GM19035 (cell line): ENCODE measurements around the gene PTPRD.

ENCODE experiments used
- ATAC-seq: cut with Tn5 transposase; IDR thresholded peaks from one replicate; pipeline ENCODE4 v1.9.1; 2021; ENCODE audit not compliant: unreplicated experiment

PTPRD gene

DNA sequence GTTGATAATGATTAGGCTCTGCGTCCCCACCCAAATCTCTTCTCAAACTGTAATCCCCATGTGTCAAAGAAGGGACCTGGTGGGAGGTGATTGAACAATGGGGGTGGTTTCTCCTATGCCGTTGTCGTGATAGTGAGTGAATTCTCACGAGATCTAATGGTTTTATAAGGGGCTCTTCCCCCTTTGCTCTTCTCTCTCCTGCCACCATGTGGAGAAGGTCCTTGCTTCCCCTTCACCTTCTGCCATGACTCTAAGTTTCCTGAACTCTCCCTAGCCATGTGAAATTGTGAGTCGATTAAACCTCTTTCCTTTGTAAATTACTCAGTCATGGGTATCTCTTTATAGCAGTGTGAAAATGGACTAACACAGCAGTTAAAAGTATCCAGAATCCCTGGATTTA lies 2098.0 kb downstream of the PTPRD start:
- ATAC-seq, result no peak

DNA sequence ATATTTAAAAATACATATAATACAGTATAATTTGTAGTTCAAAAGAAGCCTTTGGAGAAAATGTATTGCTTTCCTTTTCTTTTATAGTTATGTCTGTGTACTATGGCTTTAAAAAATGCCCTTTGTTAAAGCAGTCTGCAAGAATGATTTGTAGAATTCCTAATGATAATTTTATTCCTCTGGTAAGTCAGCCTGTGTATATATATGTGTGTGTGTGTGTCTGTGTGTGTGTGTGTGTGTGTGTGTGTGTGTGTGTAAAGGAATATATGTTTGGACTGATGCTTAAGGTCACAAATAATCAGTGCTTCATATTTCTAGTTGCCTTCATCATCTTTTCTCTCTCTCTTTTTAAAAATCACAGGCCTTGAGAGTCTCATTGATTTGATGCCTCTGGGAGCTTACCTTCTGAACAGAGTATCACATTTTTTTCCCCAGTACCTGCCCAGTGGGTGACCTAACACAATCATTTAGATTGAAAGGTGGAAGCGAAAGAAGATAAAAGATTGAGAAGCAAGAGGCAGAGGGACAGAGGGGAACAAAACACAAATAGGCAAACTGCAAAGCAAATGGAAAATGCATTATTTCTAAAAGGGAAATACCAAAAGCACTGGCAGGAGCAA lies 2104.0 kb downstream of the PTPRD start:
- ATAC-seq, result no peak

GRCh38 chr9:8494571-8494970 lies 2118.2 kb downstream of the PTPRD start:
- no peak for ATAC-seq

DNA sequence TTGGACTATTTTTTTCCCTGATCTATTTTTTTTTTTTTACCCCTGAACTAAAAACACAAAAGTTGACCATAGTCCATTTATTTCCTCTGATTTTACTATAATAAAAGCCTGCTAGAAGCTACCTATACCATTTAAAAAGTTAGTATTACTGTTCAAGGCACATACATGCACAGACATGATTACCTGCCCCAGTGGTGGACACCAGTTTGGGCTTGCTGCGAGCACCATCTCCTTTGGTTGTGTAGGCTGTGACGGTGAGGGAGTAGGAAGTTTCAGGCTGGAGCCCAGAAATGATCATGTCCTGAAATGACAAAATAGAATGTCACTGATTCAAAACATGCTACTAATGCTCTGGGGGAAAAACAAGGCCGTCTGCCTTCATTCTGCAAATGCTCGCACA lies 2120.1 kb downstream of the PTPRD start:
- ATAC-seq, result no peak

- no peak for ATAC-seq
Observed at GRCh38 chr9:8492024-8492423, 2120.8 kb downstream of the PTPRD start.

- no peak for ATAC-seq
Observed at GRCh38 chr9:8491563-8491962, 2121.2 kb downstream of the PTPRD start.

- no peak for ATAC-seq
Observed at GRCh38 chr9:8489835-8490234, 2123.0 kb downstream of the PTPRD start.

- ATAC-seq, result no peak
Observed at GRCh38 chr9:8486095-8486494, 2126.7 kb downstream of the PTPRD start.

DNA sequence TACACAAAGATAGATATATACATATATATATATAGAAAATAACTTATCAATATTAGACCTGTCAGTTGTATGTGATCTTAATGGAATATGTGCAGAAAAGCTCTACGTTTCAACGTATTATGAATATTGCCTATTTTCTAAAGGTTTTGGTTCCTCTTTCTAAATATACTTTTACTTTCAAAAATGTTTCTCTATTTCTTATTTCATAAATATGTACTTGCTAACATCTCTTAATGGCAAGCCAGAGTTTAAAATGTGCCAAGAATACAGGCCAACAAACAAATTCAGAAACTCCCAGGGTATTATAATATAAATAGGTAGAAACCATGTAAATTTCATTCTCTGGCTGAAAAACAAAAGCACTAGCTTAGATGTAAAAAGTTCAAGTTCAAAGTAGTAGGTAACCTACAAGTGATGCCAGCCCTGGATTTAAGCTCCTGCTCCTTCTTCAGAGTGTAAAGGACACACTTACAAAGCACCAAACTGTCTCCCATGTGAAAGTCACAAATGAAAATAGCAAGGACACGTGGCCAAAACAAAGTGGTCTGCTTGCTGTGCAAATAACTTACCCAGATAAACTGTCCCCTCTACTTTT lies 2128.1 kb downstream of the PTPRD start:
- no peak for ATAC-seq

DNA sequence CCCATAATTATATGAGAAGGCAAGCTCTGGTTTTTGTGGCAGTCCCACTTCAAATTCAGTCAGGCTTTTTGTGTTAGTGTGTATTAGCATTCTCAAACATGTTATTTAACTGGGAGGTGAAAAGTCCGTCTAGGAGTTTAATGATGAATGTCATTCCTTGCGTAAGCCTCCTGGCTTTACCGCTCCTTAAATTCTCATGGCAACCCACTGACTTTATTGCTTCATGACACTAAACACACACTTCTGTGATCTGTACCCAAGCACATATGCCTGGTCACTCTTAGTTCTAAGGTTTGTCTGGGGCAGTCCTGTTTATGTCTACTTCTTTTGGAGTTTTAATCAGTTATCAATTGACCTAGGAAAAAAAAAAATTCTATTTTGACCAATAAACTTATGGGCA lies 2135.4 kb downstream of the PTPRD start:
- no peak for ATAC-seq

DNA sequence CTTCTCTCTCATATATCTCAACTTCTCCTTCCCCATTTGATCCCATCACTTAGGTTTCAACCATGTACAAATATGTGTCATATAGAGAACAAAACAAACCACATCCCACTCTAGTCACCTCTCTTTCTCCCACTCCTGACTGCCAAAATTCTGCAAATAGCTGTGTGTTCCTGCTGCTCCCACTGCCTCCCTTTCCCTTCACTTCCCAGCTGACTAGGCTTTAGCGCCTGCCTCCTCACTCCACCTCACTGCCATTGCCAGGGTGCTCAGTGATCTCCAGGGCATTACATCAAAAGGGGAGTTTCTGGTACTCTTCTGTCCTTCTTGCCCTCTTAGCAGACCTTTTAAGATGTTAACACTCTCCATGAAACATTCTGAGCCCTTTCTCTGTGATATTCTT lies 2137.9 kb downstream of the PTPRD start:
- no peak for ATAC-seq

GRCh38 chr9:8473244-8474020 lies 2139.4 kb downstream of the PTPRD start:
- ATAC-seq, result no peak

DNA sequence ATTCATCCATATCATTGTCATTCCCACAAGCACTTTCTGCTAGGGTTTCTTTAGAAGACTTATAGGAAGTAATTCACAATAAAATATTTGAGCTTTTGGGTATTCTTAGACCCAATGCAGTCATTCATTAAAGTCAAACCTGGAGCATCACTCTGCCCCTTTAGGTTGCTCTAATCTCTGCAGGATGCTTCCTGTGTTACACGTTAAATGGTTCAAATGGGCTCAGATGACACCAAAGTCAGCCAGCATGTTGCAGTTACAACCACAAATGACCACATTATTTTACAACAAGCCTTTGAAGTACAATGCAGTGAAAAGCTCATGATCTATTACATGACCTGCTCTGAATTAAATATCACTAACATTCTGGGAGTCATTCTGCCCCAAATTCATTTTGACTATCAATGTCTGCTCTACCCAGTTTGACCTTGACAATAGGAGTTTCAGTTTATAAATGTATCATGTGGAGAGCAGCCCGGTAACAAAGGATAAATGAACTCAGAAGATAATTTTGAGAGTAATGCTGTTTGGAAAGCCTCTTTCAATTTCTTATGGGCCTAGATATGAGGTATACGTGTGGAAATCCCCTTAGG lies 2144.7 kb downstream of the PTPRD start:
- ATAC-seq, result no peak

DNA sequence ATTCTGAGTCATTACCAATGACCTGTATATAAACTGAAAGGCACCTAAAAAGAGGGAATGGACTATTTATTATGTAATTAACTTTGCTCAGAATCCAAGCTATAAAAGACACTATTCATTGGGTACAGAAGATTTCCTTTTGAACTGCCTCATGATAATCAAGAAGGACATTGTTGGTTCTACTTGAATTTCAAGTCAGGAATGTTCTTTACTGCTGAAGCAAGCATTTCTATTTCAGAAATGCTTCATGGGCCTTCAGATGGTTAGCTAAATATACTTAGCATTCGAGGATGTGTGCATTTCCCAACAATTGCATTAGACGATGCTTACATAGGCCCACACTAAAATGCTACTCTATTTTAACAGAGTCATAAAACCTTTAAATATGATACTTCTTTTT lies 2155.0 kb downstream of the PTPRD start:
- ATAC-seq, result no peak

- no peak for ATAC-seq
Observed at GRCh38 chr9:8457055-8457454, 2155.7 kb downstream of the PTPRD start.

DNA sequence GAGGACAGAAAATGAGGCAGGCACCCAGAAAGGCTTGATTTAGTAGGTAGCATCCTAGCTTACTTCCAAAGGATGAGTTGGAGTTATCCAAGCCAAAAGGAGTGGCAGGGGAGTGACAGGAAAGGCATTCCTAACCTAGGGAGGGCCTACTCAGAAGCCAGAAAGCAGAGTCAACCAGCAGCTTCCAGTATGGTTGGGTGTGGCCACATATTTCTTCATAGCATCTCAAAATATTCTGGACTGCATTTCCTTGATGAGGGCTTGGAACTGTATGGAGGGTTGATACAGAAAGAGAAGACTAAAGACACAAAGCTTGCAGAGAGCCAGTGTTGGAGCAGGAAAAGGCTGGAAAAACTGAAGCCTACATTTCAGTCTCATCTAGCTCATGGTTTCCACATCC lies 2156.5 kb downstream of the PTPRD start:
- ATAC-seq, result no peak

DNA sequence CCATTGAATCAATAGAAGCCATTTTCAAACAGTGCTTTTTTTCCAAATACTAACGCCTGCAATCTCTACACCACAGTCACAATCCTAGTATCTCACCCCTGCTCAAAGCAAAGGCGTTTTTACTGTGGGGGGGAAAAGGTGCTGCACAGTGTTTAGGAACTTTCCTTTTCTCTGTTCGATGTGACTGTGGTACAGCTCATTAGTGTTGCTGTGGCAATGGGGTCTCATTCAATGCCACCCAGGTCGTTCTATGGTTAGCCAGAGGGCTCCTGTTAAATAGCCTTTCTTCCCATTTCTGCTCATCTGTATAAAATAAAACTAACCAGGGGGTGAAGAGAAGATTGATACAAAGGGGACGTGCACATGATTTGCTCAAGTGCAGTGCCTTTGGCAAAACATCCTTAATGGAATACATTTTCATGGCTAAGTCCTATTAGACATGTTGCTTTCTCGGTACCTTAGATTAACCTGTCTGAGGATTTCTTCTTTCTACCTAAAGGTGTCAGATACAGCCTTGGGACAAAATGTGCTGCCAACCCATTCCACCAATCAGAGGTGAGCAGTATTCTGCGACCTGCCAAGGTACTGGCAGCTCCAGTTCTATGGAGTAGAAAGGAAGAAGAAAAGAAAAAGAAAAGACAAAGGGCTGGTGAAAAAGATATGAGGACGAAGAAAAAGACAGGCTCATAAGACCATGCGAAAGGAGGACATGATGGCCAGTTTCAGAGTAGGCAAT lies 2161.8 kb downstream of the PTPRD start:
- no peak for ATAC-seq

DNA sequence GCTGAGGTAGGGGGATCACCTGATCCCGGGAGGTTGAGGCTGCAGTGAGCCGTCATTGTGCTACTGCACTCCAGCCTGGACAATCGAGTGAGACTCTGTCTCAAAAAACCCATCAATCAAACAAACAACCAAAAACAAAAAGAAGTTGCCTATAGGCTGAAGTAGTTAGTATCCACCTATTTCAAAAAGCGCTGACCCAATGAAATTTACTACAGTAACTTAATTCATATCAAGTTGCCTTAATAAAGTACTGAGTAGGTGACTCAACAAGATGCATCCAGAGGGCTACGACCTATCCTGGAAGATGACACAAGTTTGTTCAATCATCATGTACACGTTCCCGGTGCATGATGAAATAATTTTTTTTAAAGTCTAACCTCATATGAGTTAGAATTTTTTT lies 2164.6 kb downstream of the PTPRD start:
- ATAC-seq, result no peak

- no peak for ATAC-seq
Observed at GRCh38 chr9:8447601-8448000, 2165.2 kb downstream of the PTPRD start.

- no peak for ATAC-seq
Observed at GRCh38 chr9:8437876-8438275, 2174.9 kb downstream of the PTPRD start.

- no peak for ATAC-seq
Observed at GRCh38 chr9:8437259-8437658, 2175.5 kb downstream of the PTPRD start.
